ENCODE measurements around the gene EPAS1.
A peak's percentile ranks its signal among the peaks of the same experiment; 100 is the strongest.

The EPAS1 gene

DNA sequence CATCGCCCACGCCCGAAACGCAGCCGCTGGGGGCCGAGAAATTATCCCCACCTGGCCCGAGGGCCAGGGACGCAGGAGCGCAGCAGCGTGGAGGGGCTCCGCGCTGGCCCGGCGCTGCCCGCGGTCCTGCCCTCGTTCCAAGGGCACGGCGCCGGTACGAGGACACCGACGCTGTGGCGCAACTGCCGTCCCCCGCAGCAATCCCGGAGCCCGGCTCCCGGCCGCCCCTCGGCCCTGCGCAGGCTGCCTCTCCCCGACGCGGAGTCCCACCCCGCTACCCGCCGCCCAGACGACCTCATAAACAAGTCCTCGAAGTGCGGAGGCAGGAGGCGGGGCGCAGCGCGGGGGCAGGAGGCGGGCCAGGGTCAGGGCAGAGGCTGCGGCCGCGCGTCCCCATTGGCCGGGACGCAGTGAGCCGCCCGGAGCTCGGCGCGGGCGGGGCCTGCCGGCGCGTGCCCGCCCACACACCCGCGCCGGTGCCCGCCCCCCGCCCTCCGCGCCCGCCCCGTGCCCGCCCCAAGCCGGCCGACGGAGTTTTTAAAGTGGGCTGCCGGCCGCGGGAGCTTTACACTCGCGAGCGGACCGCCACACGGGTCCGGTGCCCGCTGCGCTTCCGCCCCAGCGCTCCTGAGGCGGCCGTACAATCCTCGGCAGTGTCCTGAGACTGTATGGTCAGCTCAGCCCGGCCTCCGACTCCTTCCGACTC, at the start of gene EPAS1:
Gene EPAS1, plus strand, starts transcription at position 568 of the 706 bp plus-strand sequence. CDS start 505 bp downstream, outside the sequence.
- peak; percentile 61 to 96 (median 75) for DNase-seq
- intact Hi-C loops (cut with DNase I), result loop anchor here (5.0 kb wide), 1 partner anchor 235 kb away; no protein-coding TSS in a partner anchor

GRCh38 chr2:46248171-46248570, 49.0 kb upstream of the EPAS1 start:
- intact Hi-C loops (cut with DNase I), result no loop called here
- no peak for DNase-seq

GRCh38 chr2:46249654-46250053, 47.6 kb upstream of the EPAS1 start:
- intact Hi-C loops (cut with DNase I), result no loop called here
- no peak for DNase-seq

DNA sequence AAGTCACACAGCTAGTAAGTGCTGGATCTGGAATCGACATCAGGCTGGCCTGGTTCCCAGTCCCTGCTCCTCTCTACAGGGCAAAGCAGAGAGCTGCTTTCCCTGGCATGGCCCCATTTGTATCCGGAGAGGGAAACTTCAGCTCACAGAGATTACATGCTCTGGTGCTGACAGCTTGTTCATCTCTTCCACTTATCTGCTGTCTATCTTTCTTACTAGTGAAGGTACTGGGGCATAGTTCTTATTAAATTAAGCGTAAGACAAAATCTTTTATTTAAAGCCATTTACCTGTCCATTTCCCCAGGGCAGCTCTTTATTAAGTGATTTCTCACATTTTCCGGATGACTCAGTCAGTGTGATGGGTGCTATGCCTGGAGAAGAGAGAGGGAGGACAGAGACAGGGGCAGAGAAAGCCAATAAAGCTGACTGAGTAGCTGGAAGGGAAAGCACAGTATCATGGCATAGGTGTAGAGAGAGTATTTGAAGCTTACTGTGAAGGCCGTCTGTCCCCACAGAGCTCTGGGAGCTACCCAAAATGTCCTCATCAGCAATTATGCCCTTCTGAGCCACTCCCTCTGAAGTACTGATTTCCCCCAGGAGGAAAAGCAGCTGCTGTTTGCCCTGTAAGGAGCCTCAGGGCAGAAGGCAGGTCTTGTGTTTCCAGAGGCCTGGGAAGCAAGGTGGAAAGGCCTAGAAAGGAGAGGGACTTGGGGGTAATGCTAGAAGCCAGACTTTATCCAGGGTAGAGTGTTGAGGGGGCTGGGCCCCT, 44.1 kb upstream of the EPAS1 start:
- DNase-seq, result no peak

DNA sequence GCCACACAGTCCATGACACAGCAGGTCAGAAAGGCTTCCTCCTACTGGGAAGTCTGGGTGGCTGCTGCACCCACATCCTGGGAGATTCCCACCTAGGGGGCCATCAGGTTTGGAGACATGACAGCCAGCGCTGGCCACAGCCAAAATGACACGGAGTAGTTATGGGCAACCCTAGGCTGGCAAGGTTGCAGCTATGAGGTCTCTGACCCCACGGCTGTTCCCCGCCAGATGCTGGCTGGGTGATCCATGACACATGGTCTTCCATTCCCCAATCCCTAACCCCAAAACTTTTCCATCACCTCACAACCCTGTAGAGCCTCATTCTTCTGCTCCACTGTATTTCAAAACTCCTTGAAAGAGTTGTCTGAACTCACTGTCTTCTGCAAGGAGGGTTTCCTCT, 42.7 kb upstream of the EPAS1 start:
- intact Hi-C loops (cut with DNase I), result no loop called here
- DNase-seq, result no peak

More for the DNA sequence above, 44.1 kb upstream of the EPAS1 start:
- intact Hi-C loops (cut with DNase I), result no loop called here

DNA sequence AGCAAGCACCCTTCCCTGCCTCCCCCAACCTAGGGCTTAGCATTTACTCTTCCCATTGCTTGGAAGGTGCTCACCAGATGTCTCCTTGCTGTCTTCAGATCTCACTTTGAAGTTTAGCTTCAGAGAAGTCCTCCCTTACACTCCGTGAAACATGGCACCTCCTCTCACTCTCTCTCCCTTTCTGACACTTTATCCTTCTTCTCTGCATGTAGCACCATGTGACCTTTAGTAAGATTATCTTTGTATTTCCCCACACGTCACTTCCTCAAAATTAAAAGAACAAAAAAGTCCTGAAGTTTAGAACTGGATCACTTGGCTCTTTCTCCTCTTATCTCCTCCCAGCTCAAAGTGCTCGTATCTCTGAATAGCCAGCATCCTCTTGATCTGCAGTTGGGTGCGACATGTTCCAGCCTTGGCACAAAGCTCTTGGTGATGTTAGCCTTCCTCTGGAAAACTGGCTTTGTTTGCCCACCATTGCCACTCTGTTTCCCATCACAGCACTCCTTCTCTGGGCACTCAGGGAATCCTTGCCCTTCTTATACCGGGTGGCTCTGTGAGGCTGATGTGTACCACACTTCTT, 40.6 kb upstream of the EPAS1 start:
- no peak for DNase-seq
- intact Hi-C loops (cut with DNase I), result no loop called here

DNA sequence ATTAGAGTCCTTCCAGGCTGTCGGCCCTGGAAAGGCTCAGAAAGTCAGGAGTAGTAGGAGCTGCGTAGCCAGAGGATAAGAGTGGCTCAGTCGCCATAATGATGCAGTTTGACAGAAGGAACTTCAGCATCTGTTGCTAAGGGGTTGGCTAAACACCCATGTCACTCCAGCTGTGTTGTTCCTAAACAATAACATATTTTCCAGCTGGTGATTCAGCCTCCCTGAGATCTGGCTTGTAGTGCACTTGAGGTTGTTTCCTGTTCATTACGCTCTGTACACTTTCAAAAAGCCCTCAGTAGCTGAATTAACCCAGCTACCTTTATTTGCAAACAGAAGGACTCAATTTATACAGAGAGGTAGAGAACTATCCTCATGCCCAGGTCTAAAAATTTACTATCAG, 39.7 kb upstream of the EPAS1 start:
- DNase-seq, result no peak
- intact Hi-C loops (cut with DNase I), result no loop called here

DNA sequence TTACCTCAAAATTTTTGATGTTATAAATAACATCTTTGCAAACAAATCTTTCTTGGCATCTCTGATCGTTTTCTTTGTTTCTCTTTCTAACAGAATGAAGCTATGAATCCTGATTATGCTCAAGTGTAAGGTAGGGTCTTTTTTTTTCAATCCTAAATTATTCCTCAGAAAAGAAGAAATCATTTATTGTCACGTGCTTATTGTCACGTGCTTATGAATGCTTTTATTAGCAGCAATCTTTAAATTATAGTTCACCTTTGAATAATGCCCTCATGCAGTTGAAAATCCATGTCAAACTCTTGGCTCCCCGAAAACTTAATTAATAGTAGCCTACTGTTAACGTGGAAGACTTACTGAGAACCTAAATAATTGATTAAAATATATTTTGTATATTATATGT, 39.2 kb upstream of the EPAS1 start:
- intact Hi-C loops (cut with DNase I), result no loop called here
- no peak for DNase-seq

- intact Hi-C loops (cut with DNase I), result no loop called here
Measured at GRCh38 chr2:46258937-46259776, 38.0 kb upstream of the EPAS1 start.

GRCh38 chr2:46259777-46260168, 37.4 kb upstream of the EPAS1 start:
- intact Hi-C loops (cut with DNase I), result no loop called here
- no peak for DNase-seq

More at GRCh38 chr2:46258937-46259776, 38.0 kb upstream of the EPAS1 start:
- no peak for DNase-seq

GRCh38 chr2:46260305-46260704, 36.9 kb upstream of the EPAS1 start:
- DNase-seq, result no peak
- intact Hi-C loops (cut with DNase I), result no loop called here

- no peak for DNase-seq
- intact Hi-C loops (cut with DNase I), result no loop called here
Measured at GRCh38 chr2:46262248-46262938, 34.8 kb upstream of the EPAS1 start.

GRCh38 chr2:46263347-46263746, 33.9 kb upstream of the EPAS1 start:
- no peak for DNase-seq
- intact Hi-C loops (cut with DNase I), result no loop called here

- intact Hi-C loops (cut with DNase I), result no loop called here
- no peak for DNase-seq
Measured at GRCh38 chr2:46264447-46264846, 32.8 kb upstream of the EPAS1 start.

- intact Hi-C loops (cut with DNase I), result no loop called here
- no peak for DNase-seq
Measured at GRCh38 chr2:46266134-46266533, 31.1 kb upstream of the EPAS1 start.

- intact Hi-C loops (cut with DNase I), result no loop called here
- no peak for DNase-seq
Measured at GRCh38 chr2:46267616-46268015, 29.6 kb upstream of the EPAS1 start.

DNA sequence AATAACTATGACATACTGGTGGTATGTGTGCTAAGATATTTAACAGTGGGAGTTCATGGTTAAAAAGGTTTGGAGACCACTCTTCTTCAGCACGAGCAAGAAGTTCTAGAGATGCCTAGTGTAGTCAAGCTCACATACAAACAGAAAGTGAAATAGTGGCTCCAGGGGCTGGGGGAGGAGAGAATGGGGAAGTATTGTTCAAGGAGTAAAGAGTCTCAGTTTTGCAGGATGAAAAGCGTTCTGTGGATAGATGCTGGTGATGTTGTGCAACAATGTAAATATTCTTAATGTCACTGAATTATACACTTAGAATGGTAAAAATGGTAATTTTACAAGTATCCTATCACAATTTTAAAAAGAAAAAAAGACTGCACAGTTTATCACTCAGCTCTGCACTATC, 29.0 kb upstream of the EPAS1 start:
- no peak for DNase-seq

GRCh38 chr2:46269001-46269400, 28.2 kb upstream of the EPAS1 start:
- no peak for DNase-seq
- intact Hi-C loops (cut with DNase I), result no loop called here

More for the DNA sequence above, 29.0 kb upstream of the EPAS1 start:
- intact Hi-C loops (cut with DNase I), result no loop called here

- intact Hi-C loops (cut with DNase I), result no loop called here
- DNase-seq, result no peak
Measured at GRCh38 chr2:46269544-46270273, 27.5 kb upstream of the EPAS1 start.
